HepG2 (cell line): ENCODE results near the gene SPAG6. TPM values are rescaled to one million over a fixed set of nuclear protein-coding genes. Genes with fewer than 3 reads are reported as not detected.

Experiments
- ATAC-seq: fragments of 200-7000 bp; cut with Tn5 transposase; 3 replicates; pipeline ENCODE4 v1.9.1; 2020; ENCODE audit warnings: mild to moderate bottlenecking, moderate library complexity
- BruUV-seq: library from RNA; stranded (reverse); fragments of 400-500 nt; replicated peaks from 2 replicates; lab custom pipeline; 2021; lab: Mats Ljungman, UMichigan
- CTCF ChIA-PET: fragments of 300-600 bp; formaldehyde crosslinking; extraction: SDS; loops from one replicate; lab custom pipeline; 2021; ENCODE audit warnings: low total read pairs, inconsistent platforms, low intra/inter-chr PET ratio; lab: Yijun Ruan, JAX
- POLR2A ChIA-PET: fragments of 350-600 bp; sonication (Branson Sonifier 250); formaldehyde crosslinking; loops from one replicate; lab custom pipeline; 2020; ENCODE audit warnings: antibody characterized with exemption, inconsistent platforms; lab: Yijun Ruan, JAX
- DNase-seq: peaks from one replicate; pipeline ENCODE4 v3.0.0-alpha.2; 2015; ENCODE audit warnings: low spot score
- FAIRE-seq: peaks from 3 replicates; lab custom pipeline; 2011; peaks lifted over from hg19 to GRCh38; lab: Jason Lieb, UNC
- H2AFZ ChIP-seq: one replicate; pipeline ENCODE4 v1.6.1; 2011; ENCODE audit warnings: low read length, inconsistent platforms
- H3K27ac ChIP-seq: fragments of 300-600 bp; 3 replicates; pipeline ENCODE4 v1.8.0; 2011; ENCODE audit warnings: mixed run types, mild to moderate bottlenecking, mixed read lengths, low read length, inconsistent platforms; ENCODE audit not compliant: insufficient read depth; ENCODE audit errors: extremely low read length
- H3K27me3 ChIP-seq, 2 experiments: fragments of 200-600 bp in 1 of 2; 2 replicates in 1 of 2; 3 replicates in 1 of 2; pipeline versions ENCODE4 v1.6.0 to v1.8.0; 2011; ENCODE audit warnings: low read length in 2 of 2, mild to moderate bottlenecking in 2 of 2, moderate library complexity in 2 of 2, inconsistent platforms in 1 of 2; ENCODE audit not compliant: insufficient read depth in 2 of 2, control insufficient read depth in 1 of 2
- H3K36me3 ChIP-seq, 2 experiments: fragments of 200-600 bp in 1 of 2; replicated peaks in 1 of 2; 2 replicates in 1 of 2; 3 replicates in 1 of 2; pipeline versions ENCODE4 v1.5.1 to v1.8.0; 2011; ENCODE audit warnings: low read length in 2 of 2, inconsistent platforms in 1 of 2; ENCODE audit not compliant: insufficient read depth in 2 of 2, control insufficient read depth in 1 of 2
- H3K4me1 ChIP-seq: 2 replicates; pipeline ENCODE4 v1.5.1; 2012; ENCODE audit warnings: low read length, inconsistent platforms; ENCODE audit not compliant: insufficient read depth
- H3K4me2 ChIP-seq: 2 replicates; pipeline ENCODE4 v1.6.0; 2011; ENCODE audit warnings: low read depth, low read length, inconsistent platforms
- H3K4me3 ChIP-seq, 3 experiments: fragments of 200-600 bp in 1 of 3; sonication (generic), shearing (Covaris generic) in 1 of 3; replicated peaks in 1 of 3; 2 replicates each; pipeline ENCODE4 v1.5.1; 2011 to 2016; ENCODE audit warnings: low read length in 3 of 3, inconsistent platforms in 2 of 3, low read depth in 2 of 3, mild to moderate bottlenecking in 2 of 3, control low read depth in 1 of 3, mixed read lengths in 1 of 3; ENCODE audit not compliant: insufficient read depth in 1 of 3
- H3K79me2 ChIP-seq: one replicate; pipeline ENCODE4 v1.6.1; 2011; ENCODE audit warnings: low read length, inconsistent platforms; ENCODE audit not compliant: insufficient read depth
- H3K9ac ChIP-seq: 2 replicates; pipeline ENCODE4 v1.6.0; 2011; ENCODE audit warnings: mild to moderate bottlenecking, low read depth, low read length, inconsistent platforms; ENCODE audit not compliant: insufficient read depth
- H3K9me3 ChIP-seq: 2 replicates; pipeline ENCODE4 v1.5.1; 2012; ENCODE audit warnings: mild to moderate bottlenecking, low read length
- H4K20me1 ChIP-seq: 2 replicates; pipeline ENCODE4 v1.6.0; 2011; ENCODE audit warnings: inconsistent platforms, mild to moderate bottlenecking, low read length, moderate library complexity; ENCODE audit not compliant: insufficient read depth
- ARNTL ChIP-seq: sonication (generic); formaldehyde crosslinking; IDR thresholded peaks from 2 replicates; pipeline ENCODE4 v1.4.0; 2020; ENCODE audit warnings: mild to moderate bottlenecking, missing genetic modification reagents
- HDAC2 ChIP-seq: sonication (generic); formaldehyde crosslinking; IDR thresholded peaks from 2 replicates; pipeline ENCODE4 v1.4.0; 2020; ENCODE audit warnings: missing genetic modification reagents
- KDM2A ChIP-seq: sonication (generic); formaldehyde crosslinking; IDR thresholded peaks from 2 replicates; pipeline ENCODE4 v1.4.0; 2020; ENCODE audit warnings: low read depth, missing genetic modification reagents, borderline replicate concordance
- MAFG ChIP-seq: sonication (generic); formaldehyde crosslinking; IDR thresholded peaks from 2 replicates; pipeline ENCODE4 v1.5.1; 2020; ENCODE audit warnings: mild to moderate bottlenecking, missing genetic modification reagents
- NAIF1 ChIP-seq: sonication (generic); formaldehyde crosslinking; IDR thresholded peaks from 2 replicates; pipeline ENCODE4 v1.5.0; 2020; ENCODE audit warnings: mild to moderate bottlenecking, missing genetic modification reagents, borderline replicate concordance
- PHB2 ChIP-seq: fragments of 450-650 bp; IDR thresholded peaks from 2 replicates; pipeline ENCODE4 v1.6.1; 2018; ENCODE audit not compliant: partially characterized antibody
- RFXANK ChIP-seq: IDR thresholded peaks from 2 replicates; pipeline ENCODE4 v1.6.1; 2016
- RORA ChIP-seq: sonication (generic); formaldehyde crosslinking; IDR thresholded peaks from 2 replicates; pipeline ENCODE4 v1.5.0; 2020; ENCODE audit warnings: mild to moderate bottlenecking, missing genetic modification reagents, moderate library complexity
- RXRB ChIP-seq: IDR thresholded peaks from 2 replicates; pipeline ENCODE4 v1.6.1; 2016; ENCODE audit warnings: borderline replicate concordance, missing genetic modification reagents, missing compliant biosample characterization
- TBX3 ChIP-seq: fragments of 450-650 bp; IDR thresholded peaks from 2 replicates; pipeline ENCODE4 v1.6.1; 2017; ENCODE audit warnings: antibody characterized with exemption, mild to moderate bottlenecking, inconsistent platforms, borderline replicate concordance
- YY1 ChIP-seq: IDR thresholded peaks from 2 replicates; pipeline ENCODE4 v1.6.1; 2011; ENCODE audit warnings: low read length, low read depth, moderate library complexity, mild to moderate bottlenecking; ENCODE audit not compliant: insufficient read depth, insufficient replicate concordance
- ZBTB20 ChIP-seq: sonication (generic); formaldehyde crosslinking; IDR thresholded peaks from 2 replicates; pipeline ENCODE4 v1.8.1; 2023; ENCODE audit warnings: missing genetic modification reagents, low read depth, mild to moderate bottlenecking, borderline replicate concordance
- ZEB1 ChIP-seq: IDR thresholded peaks from 2 replicates; pipeline ENCODE4 v1.6.1; 2012; ENCODE audit warnings: mild to moderate bottlenecking, low read depth, inconsistent platforms; ENCODE audit not compliant: insufficient replicate concordance
- ZMYM2 ChIP-seq: sonication (generic); formaldehyde crosslinking; IDR thresholded peaks from 2 replicates; pipeline ENCODE4 v1.8.0; 2022; ENCODE audit warnings: mild to moderate bottlenecking, missing genetic modification reagents
- ZNF124 ChIP-seq: sonication (generic); formaldehyde crosslinking; IDR thresholded peaks from 2 replicates; pipeline ENCODE4 v1.4.0; 2020; ENCODE audit warnings: missing genetic modification reagents
- ZNF253 ChIP-seq: sonication (generic); formaldehyde crosslinking; IDR thresholded peaks from 2 replicates; pipeline ENCODE4 v1.8.0; 2022; ENCODE audit warnings: mild to moderate bottlenecking, missing genetic modification reagents, borderline replicate concordance
- ZNF678 ChIP-seq: sonication (generic); formaldehyde crosslinking; IDR thresholded peaks from 2 replicates; pipeline ENCODE4 v1.4.0; 2020; ENCODE audit warnings: mild to moderate bottlenecking, missing genetic modification reagents
- ZNF781 ChIP-seq: sonication (generic); formaldehyde crosslinking; IDR thresholded peaks from 2 replicates; pipeline ENCODE4 v1.5.1; 2020; ENCODE audit warnings: borderline replicate concordance, mild to moderate bottlenecking, missing genetic modification reagents; ENCODE audit errors: not compliant biosample characterization
- ZSCAN5A ChIP-seq: sonication (generic); formaldehyde crosslinking; IDR thresholded peaks from 2 replicates; pipeline ENCODE4 v1.8.0; 2022; ENCODE audit warnings: mild to moderate bottlenecking, missing genetic modification reagents, borderline replicate concordance
- WGBS: methylation state at CpG from one replicate; pipeline ENCODE4 v1.1.6; 2017; ENCODE audit warnings: low lambda C conversion rate; 5-methylcytosine and 5-hydroxymethylcytosine counted together
- in situ Hi-C: cut with HindIII; loops from 2 replicates; pipeline ENCODE4 v1.10.0; 2017; ENCODE audit warnings: low pct_unique_long_range_greater_than_20kb; ENCODE audit not compliant: extremely low pct_ligation_motif_present
- intact Hi-C: fragments of 100-400 bp; cut with micrococcal nuclease; formaldehyde crosslinking; loops from one replicate; pipeline ENCODE4 v1.10.0; 2022; ENCODE audit not compliant: unreplicated experiment
- polyA plus RNA-seq, 8 experiments: library from polyadenylated mRNA; depleted of rRNA in 3 of 8; stranded (reverse) in 7 of 8; unstranded in 1 of 8; fragments of >200 nt; fragmentation: Illumina TruSeq in 4 of 8; extraction: Trizol in 4 of 8; gene quantifications; 2 replicates each; pipeline versions ENCODE4 v1.2.1 to v1.2.3, GENCODE V29; 2011 to 2016; ENCODE audit warnings: low read depth in 4 of 8, missing spikeins in 1 of 8, mixed read lengths in 1 of 8; ENCODE audit not compliant: insufficient read depth in 1 of 8
- total RNA-seq, 5 experiments: library from RNA; depleted of rRNA; stranded (reverse); fragments of >200 nt; fragmentation: Illumina TruSeq; extraction: Trizol; gene quantifications; 2 replicates each; pipeline ENCODE4 v1.2.3, GENCODE V29; 2016; ENCODE audit warnings: low read depth in 1 of 5

The SPAG6 gene
- total and polyA plus RNA-seq, 2 of the 13 experiments (the other 11 are each of a cell fraction or from before 2014, with no cell fraction given), result not detected

DNA sequence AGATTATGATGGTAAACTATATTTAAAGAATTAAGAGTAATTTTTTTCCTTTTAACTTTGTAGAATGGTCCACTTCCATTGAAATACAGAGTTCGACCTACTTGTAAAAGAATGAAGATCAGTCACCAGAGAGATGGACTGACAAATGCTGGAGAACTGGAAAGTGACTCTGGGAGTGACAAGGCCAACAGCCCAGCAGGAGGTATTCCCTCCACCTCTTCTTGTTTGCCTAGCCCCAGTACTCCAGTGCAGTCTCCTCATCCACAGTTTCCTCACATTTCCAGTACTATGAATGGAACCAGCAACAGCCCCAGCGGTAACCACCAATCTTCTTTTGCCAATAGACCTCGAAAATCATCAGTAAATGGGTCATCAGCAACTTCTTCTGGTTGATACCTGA lies 16.1 kb upstream of the SPAG6 start:
- DNase-seq (no peak), FAIRE-seq (no peak), ATAC-seq (no peak)
- no peak overlapping the region for H3K27ac ChIP-seq
- peaks cover 8% of the 10 kb centered on the region for H3K79me2 ChIP-seq
- no peaks in the 10 kb centered on the region for H3K9me3 ChIP-seq
- peaks cover 11% of the 10 kb centered on the region for H4K20me1 ChIP-seq
- 94% methylated on average over 3 of the region's 3 CpGs for WGBS
- TF ChIP-seq YY1 (no peak), ZEB1 (no peak), RXRB (CRISPR knock-in tag) (no peak), ARNTL (no peak), ZSCAN5A (CRISPR knock-in tag) (no peak), NAIF1 (CRISPR knock-in tag) (no peak), ZNF678 (CRISPR knock-in tag) (no peak), ZBTB20 (CRISPR knock-in tag) (no peak), ZNF781 (CRISPR knock-in tag) (no peak), HDAC2 (CRISPR knock-in tag) (no peak), MAFG (CRISPR knock-in tag) (no peak), ZNF124 (no peak), RORA (CRISPR knock-in tag) (no peak), RFXANK (CRISPR knock-in tag) (no peak), ZNF253 (CRISPR knock-in tag) (no peak), PHB2 (no peak), KDM2A (CRISPR knock-in tag) (no peak), TBX3 (no peak), ZMYM2 (CRISPR knock-in tag) (no peak)
- peaks cover 0 to 15% of the 10 kb centered on the region in 2 experiments; a peak in 2 of 5 replicates for H3K36me3 ChIP-seq
- ChIA-PET CTCF (no interaction called here), POLR2A (no interaction called here)
- H3K4me1 ChIP-seq, result peaks cover 18% of the 10 kb centered on the region
- H3K9ac ChIP-seq, result no peak overlapping the region
- BruUV-seq, result no TSS peak
- no peaks in the 10 kb centered on the region; a peak in 1 of 5 replicates for H3K27me3 ChIP-seq
- H3K4me3 ChIP-seq, result no peak overlapping the region
- in situ Hi-C loops, result no loop called here
- no peak overlapping the region for H2AFZ ChIP-seq
- intact Hi-C loops, result loop anchor here (10.0 kb wide), 1 partner anchor 186 kb away; no protein-coding TSS in a partner anchor
- no peak overlapping the region for H3K4me2 ChIP-seq
